ENCODE data around the gene AKT3.

AKT3 gene

GRCh38 chr1:243623841-243624240 is 226.2 kb downstream of the AKT3 start:
- Histone ChIP-seq H3K9me2 (replicated peaks; ENCODE audit: control insufficient read depth, low read length) (no peaks in the 10 kb centered on the region), H3K79me2 (ENCODE audit: control insufficient read depth, low read length) (no peaks in the 10 kb centered on the region), H3K9me3 (ENCODE audit: control insufficient read depth, insufficient read depth, low read length) (no peaks in the 10 kb centered on the region; the same call in 1 of the 2 replicates), H3K4me1 (ENCODE audit: control insufficient read depth, low read length) (no peaks in the 10 kb centered on the region), H3K4me3 (ENCODE audit: low read length) (no peak overlapping the region), H3K36me3 (ENCODE audit: control insufficient read depth, low read length) (no peaks in the 10 kb centered on the region), H3K27me3 (ENCODE audit: control insufficient read depth, low read length) (no peaks in the 10 kb centered on the region), H3K27ac (ENCODE audit: low read depth, low read length) (no peak overlapping the region), H3K4me2 (ENCODE audit: low read length) (no peak overlapping the region), H4K20me1 (ENCODE audit: control insufficient read depth, insufficient read depth, low read depth, low read length) (no peaks in the 10 kb centered on the region), H3F3A (ENCODE audit: control insufficient read depth, insufficient read depth) (no peaks in the 10 kb centered on the region)
- TF ChIP-seq EZH2phosphoT487 (IDR thresholded peaks at IDR 0.05; ENCODE audit: borderline replicate concordance, low read length) = no peak
- TF ChIP-seq, protein P1, sequence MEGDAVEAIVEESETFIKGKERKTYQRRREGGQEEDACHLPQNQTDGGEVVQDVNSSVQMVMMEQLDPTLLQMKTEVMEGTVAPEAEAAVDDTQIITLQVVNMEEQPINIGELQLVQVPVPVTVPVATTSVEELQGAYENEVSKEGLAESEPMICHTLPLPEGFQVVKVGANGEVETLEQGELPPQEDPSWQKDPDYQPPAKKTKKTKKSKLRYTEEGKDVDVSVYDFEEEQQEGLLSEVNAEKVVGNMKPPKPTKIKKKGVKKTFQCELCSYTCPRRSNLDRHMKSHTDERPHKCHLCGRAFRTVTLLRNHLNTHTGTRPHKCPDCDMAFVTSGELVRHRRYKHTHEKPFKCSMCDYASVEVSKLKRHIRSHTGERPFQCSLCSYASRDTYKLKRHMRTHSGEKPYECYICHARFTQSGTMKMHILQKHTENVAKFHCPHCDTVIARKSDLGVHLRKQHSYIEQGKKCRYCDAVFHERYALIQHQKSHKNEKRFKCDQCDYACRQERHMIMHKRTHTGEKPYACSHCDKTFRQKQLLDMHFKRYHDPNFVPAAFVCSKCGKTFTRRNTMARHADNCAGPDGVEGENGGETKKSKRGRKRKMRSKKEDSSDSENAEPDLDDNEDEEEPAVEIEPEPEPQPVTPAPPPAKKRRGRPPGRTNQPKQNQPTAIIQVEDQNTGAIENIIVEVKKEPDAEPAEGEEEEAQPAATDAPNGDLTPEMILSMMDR (IDR thresholded peaks at IDR 0.05; ENCODE audit: low read depth, low read length, poor library complexity, severe bottlenecking) = no peak

DNA sequence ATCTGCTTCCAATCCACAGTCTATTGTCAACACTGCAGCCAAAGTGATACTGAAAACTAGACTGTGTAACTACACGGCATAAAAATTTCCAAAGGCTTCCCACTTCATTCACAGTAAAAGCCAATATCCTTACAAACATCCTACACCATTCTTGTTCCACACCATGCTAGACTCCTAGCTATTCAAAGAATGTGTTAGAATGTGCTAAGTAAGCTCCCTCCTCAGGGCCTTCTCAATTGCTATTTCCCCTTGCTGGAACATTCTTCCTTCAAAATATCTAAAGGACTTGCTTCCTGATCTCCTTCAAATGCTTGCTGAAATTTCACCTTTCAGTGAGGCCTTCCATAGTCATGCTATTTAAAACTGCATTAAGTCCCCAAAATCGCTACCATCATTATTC is 228.1 kb downstream of the AKT3 start:
- Histone ChIP-seq H3K4me3 (ENCODE audit: low read length) (no peak overlapping the region), H3K27ac (ENCODE audit: low read depth, low read length) (no peak overlapping the region), H3K9me2 (replicated peaks; ENCODE audit: control insufficient read depth, low read length) (no peaks in the 10 kb centered on the region), H3K4me2 (ENCODE audit: low read length) (no peak overlapping the region), H3K9me3 (ENCODE audit: control insufficient read depth, insufficient read depth, low read length) (no peaks in the 10 kb centered on the region; the same call in 1 of the 2 replicates), H3K27me3 (ENCODE audit: control insufficient read depth, low read length) (no peaks in the 10 kb centered on the region), H3K79me2 (ENCODE audit: control insufficient read depth, low read length) (no peaks in the 10 kb centered on the region), H3F3A (ENCODE audit: control insufficient read depth, insufficient read depth) (no peaks in the 10 kb centered on the region), H4K20me1 (ENCODE audit: control insufficient read depth, insufficient read depth, low read depth, low read length) (no peaks in the 10 kb centered on the region), H3K4me1 (ENCODE audit: control insufficient read depth, low read length) (no peaks in the 10 kb centered on the region), H3K36me3 (ENCODE audit: control insufficient read depth, low read length) (no peaks in the 10 kb centered on the region)
- TF ChIP-seq, protein P1 (IDR thresholded peaks at IDR 0.05; ENCODE audit: low read depth, low read length, poor library complexity, severe bottlenecking) = no peak
- no peak for TF ChIP-seq EZH2phosphoT487 (IDR thresholded peaks at IDR 0.05; ENCODE audit: borderline replicate concordance, low read length)

DNA sequence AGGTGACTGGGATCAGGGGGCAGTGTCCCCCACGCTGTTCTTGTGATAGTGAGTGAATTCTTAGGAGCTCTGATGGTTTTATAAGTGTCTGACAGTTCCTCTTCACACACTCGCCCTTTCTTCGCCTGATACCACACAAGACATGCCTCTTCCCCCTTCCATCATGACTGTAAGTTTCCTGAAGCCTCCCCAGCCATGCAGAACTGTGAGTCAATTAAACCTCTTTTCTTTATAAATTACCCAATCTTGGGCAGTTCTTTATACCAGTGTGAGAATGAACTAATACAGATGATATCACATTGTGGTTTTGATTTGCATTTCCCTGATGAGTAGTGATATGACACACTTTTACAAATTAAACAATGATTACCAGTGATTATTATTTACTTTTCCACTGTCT is 229.9 kb downstream of the AKT3 start:
- Histone ChIP-seq H3K27ac (ENCODE audit: low read depth, low read length) (no peak overlapping the region), H3K9me2 (replicated peaks; ENCODE audit: control insufficient read depth, low read length) (no peaks in the 10 kb centered on the region), H4K20me1 (ENCODE audit: control insufficient read depth, insufficient read depth, low read depth, low read length) (no peaks in the 10 kb centered on the region), H3K4me2 (ENCODE audit: low read length) (no peak overlapping the region), H3K79me2 (ENCODE audit: control insufficient read depth, low read length) (no peaks in the 10 kb centered on the region), H3K27me3 (ENCODE audit: control insufficient read depth, low read length) (no peaks in the 10 kb centered on the region), H3F3A (ENCODE audit: control insufficient read depth, insufficient read depth) (no peaks in the 10 kb centered on the region), H3K4me1 (ENCODE audit: control insufficient read depth, low read length) (no peaks in the 10 kb centered on the region), H3K9me3 (ENCODE audit: control insufficient read depth, insufficient read depth, low read length) (no peaks in the 10 kb centered on the region; the same call in 1 of the 2 replicates), H3K4me3 (ENCODE audit: low read length) (no peak overlapping the region), H3K36me3 (ENCODE audit: control insufficient read depth, low read length) (no peaks in the 10 kb centered on the region)
- TF ChIP-seq, protein P1 (IDR thresholded peaks at IDR 0.05; ENCODE audit: low read depth, low read length, poor library complexity, severe bottlenecking) = no peak
- TF ChIP-seq EZH2phosphoT487 (IDR thresholded peaks at IDR 0.05; ENCODE audit: borderline replicate concordance, low read length) = no peak
